Small intestine (tissue), 7 donors: Measurements from ENCODE around the gene DQX1. TPM values are rescaled to one million over a fixed set of nuclear protein-coding genes. Genes with fewer than 3 reads are reported as not detected.
A peak's percentile ranks its signal among the peaks of the same experiment; 100 is the strongest.
"Not testable (repeated sequence)": the region's sequence is repeated elsewhere in the genome, so short reads cannot be mapped to it uniquely, and the experiment has no call there.

Experiments
- DNase-seq, 2 donors: peaks; one replicate each; pipeline versions ENCODE4 v3.0.0 to v3.0.0-alpha.2; 2013
- FAIRE-seq: peaks from 2 replicates; lab custom pipeline; 2012; peaks lifted over from hg19 to GRCh38; lab: Jason Lieb, UNC
- H3K27ac ChIP-seq, 3 donors: one replicate each; pipeline ENCODE4 v1.5.1; 2013; ENCODE audit warnings: low read length in 2 of 3, mild to moderate bottlenecking in 2 of 3, control low read depth in 1 of 3, inconsistent platforms in 1 of 3, low read depth in 1 of 3, moderate library complexity in 1 of 3
- H3K27me3 ChIP-seq, 3 donors: one replicate each; pipeline ENCODE4 v1.6.1; 2013; ENCODE audit warnings: low read length in 3 of 3, inconsistent platforms in 1 of 3; ENCODE audit not compliant: control insufficient read depth in 3 of 3, insufficient read depth in 3 of 3
- H3K36me3 ChIP-seq, 3 donors: one replicate each; pipeline ENCODE4 v1.6.1; 2013; ENCODE audit warnings: low read length in 3 of 3, inconsistent platforms in 1 of 3, low read depth in 1 of 3, mild to moderate bottlenecking in 1 of 3, moderate library complexity in 1 of 3; ENCODE audit not compliant: control insufficient read depth in 3 of 3, insufficient read depth in 2 of 3
- H3K4me1 ChIP-seq, 3 donors: one replicate each; pipeline ENCODE4 v1.6.1; 2013; ENCODE audit warnings: low read length in 2 of 3, inconsistent platforms in 1 of 3, low read depth in 1 of 3, mild to moderate bottlenecking in 1 of 3, moderate library complexity in 1 of 3; ENCODE audit not compliant: control insufficient read depth in 3 of 3, insufficient read depth in 2 of 3
- H3K4me3 ChIP-seq, 3 donors: one replicate each; pipeline ENCODE4 v1.5.1; 2013; ENCODE audit warnings: low read length in 3 of 3, control low read depth in 1 of 3, inconsistent platforms in 1 of 3, low read depth in 1 of 3, mild to moderate bottlenecking in 1 of 3, moderate library complexity in 1 of 3
- H3K9me3 ChIP-seq, 2 donors: one replicate each; pipeline ENCODE4 v1.6.1; 2013; ENCODE audit warnings: low read depth in 1 of 2, low read length in 1 of 2; ENCODE audit not compliant: control insufficient read depth in 2 of 2, insufficient read depth in 1 of 2
- WGBS, 3 donors: extraction: QIAGEN DNeasy Blood & Tissue Kit; methylation state at CpG; one replicate each; pipeline ENCODE4 v1.1.7; 2013; 5-methylcytosine and 5-hydroxymethylcytosine counted together
- polyA plus RNA-seq, 4 donors: library from polyadenylated mRNA; stranded (reverse) in 3 of 4; unstranded in 1 of 4; fragments of 200-250 nt in 3 of 4; fragments of 120-200 nt in 1 of 4; gene quantifications; one replicate each; pipeline versions ENCODE4 v1.2.1 to v1.2.3, GENCODE V29; 2013
- donor health status: healthy with polysubstance abuse.
- donor health status: control.
- donor health status: control.
- donor health status: Bipolar disorder and iron deficiency.
- donor health status: healthy.

DQX1 gene
- polyA plus RNA-seq, 4 donors = 15.8 to 106 (median 39.6) TPM

DNA sequence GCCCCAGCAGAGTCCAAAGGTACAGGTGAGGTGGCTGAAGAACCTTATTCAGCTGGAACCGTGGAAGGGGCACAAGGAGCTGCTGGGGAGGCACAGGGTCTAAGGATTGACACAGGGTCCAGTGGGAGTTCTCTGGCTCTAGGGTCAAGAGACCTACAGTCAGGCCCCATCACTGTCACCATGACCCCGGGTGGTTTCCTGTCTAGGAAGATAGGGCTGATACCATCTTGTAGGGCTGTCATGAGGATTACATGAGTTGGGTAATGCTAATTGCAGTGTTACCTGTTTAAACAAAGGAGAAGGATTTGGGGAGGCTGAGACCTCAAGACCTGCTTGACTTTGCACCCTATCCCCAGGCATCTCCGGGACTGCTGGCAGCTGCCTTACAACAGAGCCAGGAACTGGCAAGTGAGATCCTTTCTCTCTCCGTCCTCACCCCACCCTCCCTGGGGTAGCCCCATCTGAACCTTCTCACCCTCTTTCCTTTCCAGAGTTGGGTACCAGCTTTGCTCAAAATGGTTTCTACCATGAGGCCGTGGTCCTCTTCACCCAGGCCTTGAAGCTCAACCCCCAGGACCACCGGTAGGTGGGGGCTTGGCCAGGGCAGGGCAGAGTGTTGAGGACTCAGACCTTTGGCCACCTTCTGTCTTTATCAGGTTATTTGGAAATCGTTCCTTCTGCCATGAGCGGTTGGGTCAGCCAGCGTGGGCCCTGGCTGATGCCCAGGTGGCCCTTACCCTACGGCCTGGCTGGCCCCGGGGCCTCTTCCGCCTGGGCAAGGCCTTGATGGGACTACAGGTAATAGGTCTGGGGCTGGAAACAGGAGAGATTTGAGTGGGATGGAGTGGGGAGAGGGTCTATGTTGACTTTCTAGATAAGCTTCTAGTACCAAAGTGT lies 34.1 kb downstream of the DQX1 start:
- H3K27ac ChIP-seq = peak overlapping the region in 1 of 3 donors; percentile 46
- no peak overlapping the region for H3K4me3 ChIP-seq
- no peaks in the 10 kb centered on the region for H3K9me3 ChIP-seq
- peaks cover 0 to under 1% (median 0%) of the 10 kb centered on the region in 3 donors for H3K27me3 ChIP-seq
- no peak for FAIRE-seq
- peak in 1 of 2 donors; percentile 43 for DNase-seq
- 70 to 85% (median 77%) methylated on average over 12 of the region's 12 CpGs for WGBS, 3 donors
- peaks cover 13 to 75% (median 17%) of the 10 kb centered on the region in 3 donors for H3K36me3 ChIP-seq
- H3K4me1 ChIP-seq = peaks cover 0 to 60% (median 5%) of the 10 kb centered on the region in 3 donors

DNA sequence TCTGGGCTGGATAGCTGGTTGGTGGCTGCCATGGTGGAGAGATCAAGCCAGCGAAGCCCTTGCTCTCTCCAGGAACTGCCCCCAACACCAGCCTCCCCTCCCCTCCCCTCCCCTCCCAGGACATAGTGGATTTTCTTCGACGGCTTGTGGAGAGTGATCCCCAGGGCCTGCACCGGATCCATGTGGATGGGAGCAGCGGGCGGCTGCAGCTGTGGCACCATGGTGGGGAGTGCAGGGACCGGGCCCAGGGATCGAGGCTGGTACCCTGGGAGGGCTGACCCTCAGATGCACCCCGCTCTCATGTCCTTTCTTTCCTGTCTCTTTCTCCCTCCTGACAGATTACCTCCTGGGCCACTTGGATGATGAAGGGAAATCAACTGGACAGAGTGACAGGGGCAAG lies 36.1 kb downstream of the DQX1 start:
- DNase-seq (no peak), FAIRE-seq (no peak)
- 83 to 92% (median 89%) methylated on average over 4 to 9 of the region's 9 CpGs for WGBS, 3 donors
- Histone ChIP-seq H3K27me3 (no peaks in the 10 kb centered on the region), H3K4me3 (no peak overlapping the region), H3K27ac (peak overlapping the region in 1 of 3 donors; percentile 81), H3K36me3 (peaks cover 13 to 75% (median 17%) of the 10 kb centered on the region in 3 donors), H3K4me1 (peaks cover 0 to 50% (median 5%) of the 10 kb centered on the region in 3 donors), H3K9me3 (no peaks in the 10 kb centered on the region)

- H3K27me3 ChIP-seq = no peaks in the 10 kb centered on the region
- no peak overlapping the region for H3K4me3 ChIP-seq
- H3K4me1 ChIP-seq = peaks cover 0 to 50% (median 5%) of the 10 kb centered on the region in 3 donors
- FAIRE-seq (no peak), DNase-seq (peak; percentile 90 to 93)
- 31 to 72% (median 51%) methylated on average over 9 of the region's 9 CpGs for WGBS, 3 donors
- H3K9me3 ChIP-seq = no peaks in the 10 kb centered on the region
- H3K36me3 ChIP-seq = peaks cover 13 to 73% (median 17%) of the 10 kb centered on the region in 3 donors
- peak overlapping the region; percentile 32 to 89 (median 82) for H3K27ac ChIP-seq
Observed at GRCh38 chr2:74488643-74489481, 37.2 kb downstream of the DQX1 start.

- Histone ChIP-seq H3K4me1 (peaks cover 2 to 46% (median 5%) of the 10 kb centered on the region in 3 donors), H3K36me3 (peaks cover 1 to 57% (median 3%) of the 10 kb centered on the region in 3 donors), H3K27ac (no peak overlapping the region), H3K9me3 (no peaks in the 10 kb centered on the region), H3K27me3 (no peaks in the 10 kb centered on the region), H3K4me3 (no peak overlapping the region)
- no peak for DNase-seq
- 90 to 94% (median 93%) methylated on average over 2 of the region's 2 CpGs for WGBS, 3 donors
- no peak for FAIRE-seq
Observed at GRCh38 chr2:74486141-74486540, 39.9 kb downstream of the DQX1 start.

DNA sequence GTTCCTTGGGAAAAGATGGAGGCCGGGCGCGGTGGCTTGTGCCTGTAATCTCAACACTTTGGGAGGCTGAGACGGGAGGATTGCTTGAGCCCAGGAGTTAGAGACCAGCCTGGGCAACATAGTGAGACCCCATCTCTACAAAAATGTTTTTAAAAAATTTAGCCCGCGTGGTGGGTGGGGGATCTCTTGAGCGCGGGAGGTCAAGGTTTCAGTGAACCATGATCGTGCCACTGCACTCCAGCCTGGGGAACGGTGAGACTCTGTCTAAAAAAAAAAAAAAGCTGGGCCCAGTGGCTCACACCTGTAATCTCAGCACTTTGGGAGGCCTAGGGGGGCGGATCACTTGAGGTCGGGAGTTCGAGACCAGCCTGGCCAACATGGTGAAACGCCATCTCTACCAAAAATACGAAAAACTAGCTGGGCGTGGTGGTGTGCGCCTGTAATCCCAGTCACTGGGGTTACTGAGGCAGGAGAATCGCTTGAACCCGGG lies 42.3 kb downstream of the DQX1 start:
- H3K36me3 ChIP-seq = peaks cover 0 to 52% (median 0%) of the 10 kb centered on the region in 3 donors
- DNase-seq = not testable (repeated sequence)

DNA sequence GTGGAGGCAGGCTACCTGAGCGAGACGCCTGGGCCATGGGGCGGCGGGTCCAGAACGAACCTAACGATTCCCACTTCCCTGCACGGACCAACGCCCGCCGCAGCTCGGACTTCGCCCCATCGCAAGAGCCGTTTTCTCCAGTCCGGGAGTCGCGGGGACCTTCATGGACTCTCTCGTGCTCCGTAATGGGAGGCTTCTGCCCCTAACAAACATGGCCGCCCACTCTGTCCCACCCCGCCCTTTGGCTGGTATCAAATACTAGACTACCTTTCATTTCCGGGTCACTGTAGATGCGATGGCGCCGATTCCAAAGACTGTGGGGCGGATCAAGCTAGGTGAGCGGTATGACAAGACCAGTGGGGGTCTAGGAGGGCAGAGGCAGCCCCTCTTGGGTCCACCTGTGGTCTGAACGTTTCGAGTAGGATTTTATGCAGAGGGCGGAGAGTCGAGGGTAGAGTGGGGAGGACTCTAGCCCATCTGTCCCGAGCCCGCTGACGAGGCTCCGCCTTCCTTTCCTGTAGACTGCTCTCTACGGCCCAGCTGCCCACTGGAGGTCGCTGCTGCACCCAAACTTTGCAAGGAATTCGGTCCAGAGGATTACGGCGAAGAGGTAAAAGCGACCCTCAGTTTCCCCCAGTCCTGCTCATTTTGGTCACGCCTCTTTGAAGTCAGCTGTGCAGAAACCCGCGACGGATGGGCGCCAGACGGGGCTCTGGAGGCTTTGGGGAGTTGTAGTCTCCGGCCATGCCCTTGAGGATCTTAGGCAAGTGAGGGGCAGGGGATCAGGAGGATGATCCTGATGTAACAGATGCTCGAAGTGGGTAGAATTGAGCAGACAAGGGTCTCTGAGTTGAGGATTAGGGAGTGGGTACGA lies 43.0 kb downstream of the DQX1 start, which contains the start of the genes CCDC142 and TTC31:
Gene CCDC142, minus strand, starts transcription at position 198 of the 874 bp plus-strand sequence. Its CDS starts 161 bp downstream, at position 37.
Gene TTC31, plus strand, starts transcription at position 281 of the 874 bp plus-strand sequence. Its CDS starts 15 bp downstream, at position 296.
- Histone ChIP-seq H3K36me3 (peaks cover 0 to 58% (median 2%) of the 10 kb centered on the region in 3 donors), H3K9me3 (no peaks in the 10 kb centered on the region), H3K4me1 (peaks cover 0 to 25% (median 2%) of the 10 kb centered on the region in 3 donors), H3K27ac (peak within 1 kb of the TSS; percentile 86 to 96 (median 87)), H3K27me3 (no peaks in the 10 kb centered on the region), H3K4me3 (peak within 1 kb of the TSS; percentile 81 to 90 (median 85))
- FAIRE-seq = no peak
- 0 to 1% (median 1%) methylated on average over 47 to 50 of the region's 50 CpGs for WGBS, 3 donors
- peak; percentile 99 for DNase-seq

More for the DNA sequence above, 42.3 kb downstream of the DQX1 start:
- Histone ChIP-seq H3K4me1 (peaks cover 0 to 32% (median 2%) of the 10 kb centered on the region in 3 donors), H3K27ac (peak overlapping the region in 1 of 3 donors; percentile 86), H3K4me3 (peak overlapping the region; percentile 81 to 90 (median 85))
- FAIRE-seq, H3K9me3 ChIP-seq, H3K27me3 ChIP-seq: not testable (repeated sequence)
- WGBS, 3 donors = 45 to 72% (median 58%) methylated on average over 19 of the region's 19 CpGs
